H1 (cell line): ENCODE results near the gene CHRNA10. TPM values are rescaled to one million over a fixed set of nuclear protein-coding genes. Genes with fewer than 3 reads are reported as not detected.

Experiments used
- CTCF ChIA-PET: fragments of 300-600 bp; sonication (Branson Sonifier 250); formaldehyde crosslinking; loops from one replicate; lab custom pipeline; 2021; ENCODE audit not compliant: partially characterized antibody; lab: Charles Lee
- POLR2A ChIA-PET: fragments of 300-600 bp; sonication (Branson Sonifier 250); formaldehyde crosslinking; loops from one replicate; lab custom pipeline; 2021; ENCODE audit warnings: inconsistent platforms; ENCODE audit not compliant: partially characterized antibody; lab: Charles Lee
- DNase-seq, 2 experiments: peaks; one replicate each; pipeline versions ENCODE4 v3.0.0 to v3.0.0-alpha.2; 2010 to 2022; ENCODE audit warnings: low spot score in 2 of 2, low read depth in 1 of 2, mixed read lengths in 1 of 2
- FAIRE-seq: peaks from 2 replicates; lab custom pipeline; 2011; peaks lifted over from hg19 to GRCh38; lab: Jason Lieb, UNC
- H2AFZ ChIP-seq: 2 replicates; pipeline ENCODE4 v1.8.1; 2012; ENCODE audit warnings: low read length, inconsistent platforms
- H2AK5ac ChIP-seq: 2 replicates; pipeline ENCODE4 v1.6.1; 2013; ENCODE audit warnings: low read depth, low read length
- H2BK120ac ChIP-seq: replicated peaks from 2 replicates; pipeline ENCODE3; 2013; ENCODE audit warnings: low read depth, low read length, inconsistent platforms
- H2BK12ac ChIP-seq: 2 replicates; pipeline ENCODE4 v1.6.1; 2013; ENCODE audit warnings: low read depth, low read length
- H2BK15ac ChIP-seq: 2 replicates; pipeline ENCODE4 v1.6.1; 2013; ENCODE audit warnings: low read length
- H2BK20ac ChIP-seq: 2 replicates; pipeline ENCODE4 v1.6.1; 2013; ENCODE audit warnings: low read length
- H2BK5ac ChIP-seq: 2 replicates; pipeline ENCODE4 v1.6.1; 2013; ENCODE audit warnings: low read depth, low read length
- H3K14ac ChIP-seq: 2 replicates; pipeline ENCODE4 v1.6.1; 2013; ENCODE audit warnings: inconsistent platforms; ENCODE audit not compliant: insufficient read length
- H3K18ac ChIP-seq: 2 replicates; pipeline ENCODE4 v1.6.1; 2013; ENCODE audit warnings: low read length; ENCODE audit errors: extremely low read depth
- H3K23ac ChIP-seq: 2 replicates; pipeline ENCODE4 v1.6.1; 2013; ENCODE audit warnings: inconsistent platforms; ENCODE audit not compliant: insufficient read length
- H3K23me2 ChIP-seq: 2 replicates; pipeline ENCODE4 v1.6.1; 2013; ENCODE audit warnings: low read depth, low read length
- H3K27ac ChIP-seq: 2 replicates; pipeline ENCODE4 v1.6.1; 2011; ENCODE audit warnings: low read depth, low read length, inconsistent platforms
- H3K27me3 ChIP-seq, 4 experiments: replicated peaks in 1 of 4; 1 replicate in 1 of 4; 2 replicates in 3 of 4; pipeline versions ENCODE4 v1.6.1 to v1.8.1; 2011 to 2013; ENCODE audit warnings: low read length in 3 of 4, mild to moderate bottlenecking in 3 of 4, inconsistent platforms in 2 of 4, mixed read lengths in 2 of 4, moderate library complexity in 1 of 4; ENCODE audit not compliant: control insufficient read depth in 3 of 4, insufficient read depth in 3 of 4; ENCODE audit errors: extremely low read depth in 1 of 4
- H3K36me3 ChIP-seq, 4 experiments: 2 replicates each; pipeline versions ENCODE4 v1.6.1 to v1.8.1; 2011 to 2013; ENCODE audit warnings: mild to moderate bottlenecking in 4 of 4, low read length in 3 of 4, moderate library complexity in 2 of 4, control low read depth in 1 of 4, inconsistent platforms in 1 of 4; ENCODE audit not compliant: insufficient read depth in 4 of 4, control insufficient read depth in 2 of 4
- H3K4ac ChIP-seq: replicated peaks from 2 replicates; pipeline ENCODE3; 2013; ENCODE audit warnings: low read length, low read depth, mixed read lengths, inconsistent platforms; ENCODE audit not compliant: insufficient read length
- H3K4me1 ChIP-seq, 4 experiments: replicated peaks in 1 of 4; 1 replicate in 1 of 4; 2 replicates in 3 of 4; pipeline versions ENCODE4 v1.6.1 to v1.8.1; 2011 to 2013; ENCODE audit warnings: low read length in 3 of 4, inconsistent platforms in 2 of 4, mixed read lengths in 1 of 4; ENCODE audit not compliant: insufficient read depth in 4 of 4, control insufficient read depth in 3 of 4
- H3K4me2 ChIP-seq, 2 experiments: 2 replicates each; pipeline versions ENCODE4 v1.6.1 to v1.8.1; 2011 to 2013; ENCODE audit warnings: low read depth in 2 of 2, low read length in 2 of 2, control low read depth in 1 of 2, inconsistent platforms in 1 of 2, mild to moderate bottlenecking in 1 of 2; ENCODE audit not compliant: insufficient read depth in 1 of 2
- H3K4me3 ChIP-seq, 4 experiments: fragments of 200-600, 300-600 bp in 1 of 4; sonication (generic), shearing (Covaris generic), sonication (Bioruptor Twin) in 1 of 4; 2 replicates each; pipeline versions ENCODE4 v1.5.1 to v1.8.1; 2011 to 2016; ENCODE audit warnings: low read length in 4 of 4, low read depth in 3 of 4, control low read depth in 2 of 4, inconsistent platforms in 2 of 4, mild to moderate bottlenecking in 2 of 4, mixed read lengths in 1 of 4, moderate library complexity in 1 of 4; ENCODE audit not compliant: insufficient read depth in 2 of 4; ENCODE audit errors: extremely low read depth in 1 of 4
- H3K56ac ChIP-seq: replicated peaks from 2 replicates; pipeline ENCODE3; 2013; ENCODE audit warnings: low read depth, mild to moderate bottlenecking, mixed read lengths, low read length, inconsistent platforms; ENCODE audit not compliant: insufficient read length
- H3K79me1 ChIP-seq: 2 replicates; pipeline ENCODE4 v1.6.1; 2013; ENCODE audit warnings: low read depth, low read length, control low read depth
- H3K79me2 ChIP-seq, 2 experiments: 2 replicates each; pipeline versions ENCODE4 v1.6.1 to v1.8.1; 2012 to 2013; ENCODE audit warnings: low read length in 2 of 2, mild to moderate bottlenecking in 2 of 2, inconsistent platforms in 1 of 2; ENCODE audit not compliant: insufficient read depth in 2 of 2, control insufficient read depth in 1 of 2
- H3K9ac ChIP-seq, 4 experiments: replicated peaks in 1 of 4; 1 replicate in 1 of 4; 2 replicates in 3 of 4; pipeline versions ENCODE4 v1.6.1 to v1.8.1; 2011 to 2013; ENCODE audit warnings: low read depth in 3 of 4, low read length in 3 of 4, control low read depth in 2 of 4, mild to moderate bottlenecking in 2 of 4, moderate library complexity in 2 of 4, inconsistent platforms in 1 of 4; ENCODE audit errors: extremely low read depth in 1 of 4
- H3K9me3 ChIP-seq, 2 experiments: 2 replicates each; pipeline versions ENCODE4 v1.6.1 to v1.8.1; 2012 to 2013; ENCODE audit warnings: mild to moderate bottlenecking in 2 of 2, moderate library complexity in 2 of 2, control low read depth in 1 of 2, inconsistent platforms in 1 of 2, low read depth in 1 of 2, low read length in 1 of 2, mixed read lengths in 1 of 2; ENCODE audit not compliant: insufficient read depth in 2 of 2
- H4K20me1 ChIP-seq, 2 experiments: replicated peaks in 1 of 2; 2 replicates each; pipeline versions ENCODE3 to v1.8.1; 2011 to 2013; ENCODE audit warnings: inconsistent platforms in 2 of 2, low read length in 2 of 2, mild to moderate bottlenecking in 1 of 2; ENCODE audit not compliant: insufficient read depth in 2 of 2, control insufficient read depth in 1 of 2
- H4K5ac ChIP-seq: 2 replicates; pipeline ENCODE4 v1.6.1; 2013; ENCODE audit warnings: low read length, low read depth, mixed read lengths, inconsistent platforms; ENCODE audit not compliant: insufficient read length
- H4K8ac ChIP-seq: 2 replicates; pipeline ENCODE4 v1.8.0; 2013; ENCODE audit warnings: mild to moderate bottlenecking, moderate library complexity, low read length, inconsistent platforms; ENCODE audit not compliant: insufficient read depth; ENCODE audit errors: extremely low read depth
- H4K91ac ChIP-seq: replicated peaks from 2 replicates; pipeline ENCODE3; 2013; ENCODE audit warnings: low read length, mixed read lengths, inconsistent platforms; ENCODE audit not compliant: insufficient read length
- CEBPB ChIP-seq: IDR thresholded peaks from 2 replicates; pipeline ENCODE4 v1.6.1; 2012; ENCODE audit warnings: low read depth, low read length
- CHD1 ChIP-seq: IDR thresholded peaks from 2 replicates; pipeline ENCODE4 v1.6.1; 2012; ENCODE audit warnings: low read depth, low read length, improper control_type of control experiment
- CHD2 ChIP-seq: IDR thresholded peaks from 2 replicates; pipeline ENCODE4 v1.6.1; 2012; ENCODE audit warnings: low read length, improper control_type of control experiment
- MAFK ChIP-seq: IDR thresholded peaks from 2 replicates; pipeline ENCODE4 v1.6.1; 2012; ENCODE audit warnings: low read depth, mild to moderate bottlenecking, improper control_type of control experiment, low read length
- SP1 ChIP-seq: IDR thresholded peaks from 2 replicates; pipeline ENCODE4 v1.6.1; 2011; ENCODE audit warnings: low read depth, low read length
- TAF1 ChIP-seq: IDR thresholded peaks from 2 replicates; pipeline ENCODE4 v1.6.1; 2011; ENCODE audit warnings: mild to moderate bottlenecking, low read depth, low read length
- TAF7 ChIP-seq: optimal IDR thresholded peaks from 2 replicates; pipeline ENCODE3; 2011; ENCODE audit warnings: low read depth, mild to moderate bottlenecking, inconsistent platforms, low read length, moderate library complexity, borderline replicate concordance
- ZNF274 ChIP-seq: IDR thresholded peaks from 2 replicates; pipeline ENCODE4 v1.7.0; 2012; ENCODE audit warnings: low read length, borderline replicate concordance; ENCODE audit errors: extremely low read depth
- WGBS, 2 experiments: shearing (Covaris generic) in 1 of 2; methylation state at CpG; one replicate each; pipeline versions ENCODE4 v1.1.6 to v1.1.7; 2013 to 2015; ENCODE audit warnings: low lambda C conversion rate in 2 of 2, mixed read lengths in 2 of 2, inconsistent platforms in 1 of 2, low coverage in 1 of 2, missing lambda C conversion rate in 1 of 2; ENCODE audit not compliant: insufficient replicate concordance in 2 of 2, insufficient coverage in 1 of 2, insufficient read length in 1 of 2; ENCODE audit errors: extremely low coverage in 1 of 2, missing lambda C conversion rate in 1 of 2; 5-methylcytosine and 5-hydroxymethylcytosine counted together
- polyA plus RNA-seq, 7 experiments: library from polyadenylated mRNA; depleted of rRNA in 3 of 7; stranded (reverse) in 5 of 7; unstranded in 2 of 7; fragments of >200 nt in 5 of 7; fragments of 200-250 nt in 2 of 7; gene quantifications; 1 replicate in 5 of 7; 2 replicates in 1 of 7; 4 replicates in 1 of 7; pipeline versions ENCODE4 v1.2.1 to v1.2.3, GENCODE V29; 2011 to 2013; ENCODE audit warnings: missing spikeins in 2 of 7, mixed read lengths in 2 of 7
- total RNA-seq: library from RNA; stranded (reverse); fragmentation: NEBNext Ultra II Directional; extraction: Animal tissue kit (Norgen Biotek cat#: 25700); gene quantifications from 2 replicates; pipeline ENCODE4 v1.2.1, GENCODE V29; 2021

Gene CHRNA10
- total and polyA plus RNA-seq, 2 of the 8 experiments (the other 6 are each of a cell fraction or from before 2014, with no cell fraction given), result 0.68 to 1.3 TPM

GRCh38 chr11:3709977-3710376 lies 38.8 kb upstream of the CHRNA10 start:
- FAIRE-seq (no peak), DNase-seq (no peak)
- Histone ChIP-seq H3K14ac (no peak overlapping the region), H4K8ac (no peak overlapping the region), H3K79me1 (no peaks in the 10 kb centered on the region; the same call in 1 of the 2 replicates), H3K23ac (no peak overlapping the region), H4K91ac (no peak overlapping the region), H3K23me2 (no peaks in the 10 kb centered on the region), H4K5ac (no peak overlapping the region), H3K4ac (no peak overlapping the region), H3K9ac (no peak overlapping the region), H3K4me3 (peak overlapping the region in 1 of 4 experiments; percentile 44; a peak in 3 of 8 replicates), H2BK12ac (no peak overlapping the region), H2BK5ac (no peak overlapping the region), H3K4me2 (peak overlapping the region; percentile 14 to 62), H4K20me1 (peaks cover 0 to 1% of the 10 kb centered on the region in 2 experiments), H2BK20ac (no peak overlapping the region), H3K27me3 (no peaks in the 10 kb centered on the region), H3K36me3 (peaks cover 8 to 69% (median 36%) of the 10 kb centered on the region in 4 experiments; a peak in 7 of 8 replicates), H3K18ac (no peak overlapping the region; the same call in 1 of the 2 replicates), H3K9me3 (no peaks in the 10 kb centered on the region), H3K79me2 (peaks cover 0 to 11% of the 10 kb centered on the region in 2 experiments; a peak in 1 of 4 replicates), H2AK5ac (no peak overlapping the region), H2BK15ac (no peak overlapping the region), H3K4me1 (peaks cover 0 to 11% (median 4%) of the 10 kb centered on the region in 4 experiments; a peak in 4 of 7 replicates), H2BK120ac (no peak overlapping the region), H3K56ac (no peak overlapping the region), H2AFZ (no peak overlapping the region), H3K27ac (no peak overlapping the region)
- TF ChIP-seq ZNF274, result no peak
- TF ChIP-seq SP1, result no peak
- no peak for TF ChIP-seq CEBPB
- no peak for TF ChIP-seq MAFK
- no peak for TF ChIP-seq TAF1
- no peak for TF ChIP-seq CHD1
- no peak for TF ChIP-seq TAF7
- no peak for TF ChIP-seq CHD2
- WGBS, 2 experiments, result 20% methylated on average over 1 of the region's 1 CpG; no CpG with 5 or more reads in 1 of the 2 experiments
- CTCF ChIA-PET, result interaction anchor here (0.5 to 1.3 kb wide), 3 partner anchors 9 to 99 kb away, joined by 3 to 5 read pairs (median 4); partner anchors contain the start of gene PGAP2
- POLR2A ChIA-PET, result interaction anchor here (0.9 to 1.3 kb wide), 4 partner anchors 36 to 99 kb away, joined by 3 to 4 read pairs (median 3); no protein-coding TSS in a partner anchor
